HepG2 (cell line): ENCODE measurements around the gene GP9. TPM values are rescaled to one million over a fixed set of nuclear protein-coding genes. Genes with fewer than 3 reads are reported as not detected.
A peak's percentile ranks its signal among the peaks of the same experiment; 100 is the strongest.

ENCODE experiments used
- ATF4 ChIP-seq, 2 experiments: fragments of 450-650 bp in 1 of 2; sonication (generic) in 1 of 2; formaldehyde crosslinking; IDR thresholded peaks; 2 replicates each; pipeline versions ENCODE4 v1.5.0 to v1.8.0; 2020 to 2022; ENCODE audit warnings: mild to moderate bottlenecking in 1 of 2, missing genetic modification reagents in 1 of 2
- E2F1 ChIP-seq: sonication (generic); formaldehyde crosslinking; IDR thresholded peaks from 2 replicates; pipeline ENCODE4 v1.5.0; 2020; ENCODE audit warnings: missing genetic modification reagents
- JUN ChIP-seq: sonication (generic); formaldehyde crosslinking; IDR thresholded peaks from 2 replicates; pipeline ENCODE4 v1.4.0; 2020; ENCODE audit warnings: mild to moderate bottlenecking, missing genetic modification reagents
- KDM4B ChIP-seq: sonication (generic); formaldehyde crosslinking; IDR thresholded peaks from 2 replicates; pipeline ENCODE4 v1.4.0; 2020; ENCODE audit warnings: missing genetic modification reagents
- KLF11 ChIP-seq: IDR thresholded peaks from 2 replicates; pipeline ENCODE4 v1.6.1; 2016; ENCODE audit warnings: missing compliant biosample characterization
- KLF16 ChIP-seq, 2 experiments: sonication (generic) in 1 of 2; formaldehyde crosslinking in 1 of 2; IDR thresholded peaks; 2 replicates each; pipeline versions ENCODE4 v1.6.1 to v1.8.0; 2016 to 2023; ENCODE audit warnings: missing genetic modification reagents in 2 of 2, missing compliant biosample characterization in 1 of 2
- PAF1 ChIP-seq: IDR thresholded peaks from 2 replicates; pipeline ENCODE4 v1.6.1; 2016; ENCODE audit warnings: missing genetic modification reagents, missing compliant biosample characterization
- PAXIP1 ChIP-seq: sonication (generic); formaldehyde crosslinking; conservative IDR thresholded peaks from 2 replicates; pipeline ENCODE4 v1.4.0; 2020; ENCODE audit warnings: mild to moderate bottlenecking, missing genetic modification reagents, moderate library complexity
- PHF5A ChIP-seq: IDR thresholded peaks from one replicate; pipeline ENCODE4 v1.6.1; 2018; ENCODE audit warnings: low read depth, missing genetic modification reagents; ENCODE audit not compliant: unreplicated experiment
- SOX13 ChIP-seq, 3 experiments: fragments of 450-650 bp in 1 of 3; sonication (generic) in 1 of 3; formaldehyde crosslinking in 1 of 3; IDR thresholded peaks in 2 of 3; conservative IDR thresholded peaks in 1 of 3; 2 replicates each; pipeline versions ENCODE4 v1.5.0 to v1.6.1; 2016 to 2020; ENCODE audit warnings: antibody characterized with exemption in 1 of 3, mild to moderate bottlenecking in 1 of 3, missing compliant biosample characterization in 1 of 3, missing genetic modification reagents in 1 of 3, moderate library complexity in 1 of 3
- TCF12 ChIP-seq, 2 experiments: fragments of 450-650 bp in 1 of 2; sonication (generic) in 1 of 2; formaldehyde crosslinking in 1 of 2; IDR thresholded peaks; 2 replicates each; pipeline versions ENCODE4 v1.6.1 to v1.8.0; 2017 to 2022; ENCODE audit warnings: antibody characterized with exemption in 1 of 2, mild to moderate bottlenecking in 1 of 2, missing genetic modification reagents in 1 of 2, moderate library complexity in 1 of 2
- ZNF251 ChIP-seq: sonication (generic); formaldehyde crosslinking; IDR thresholded peaks from 2 replicates; pipeline ENCODE4 v1.9.0; 2021; ENCODE audit warnings: mild to moderate bottlenecking, missing genetic modification reagents
- ZNF335 ChIP-seq: sonication (generic); formaldehyde crosslinking; IDR thresholded peaks from 2 replicates; pipeline ENCODE4 v1.4.0; 2020; ENCODE audit warnings: missing genetic modification reagents
- ZNF496 ChIP-seq: sonication (generic); formaldehyde crosslinking; IDR thresholded peaks from 2 replicates; pipeline ENCODE4 v1.8.1; 2023; ENCODE audit warnings: mild to moderate bottlenecking, moderate library complexity, missing genetic modification reagents; ENCODE audit not compliant: insufficient replicate concordance
- polyA plus RNA-seq, 8 experiments: library from polyadenylated mRNA; depleted of rRNA in 3 of 8; stranded (reverse) in 7 of 8; unstranded in 1 of 8; fragments of >200 nt; fragmentation: Illumina TruSeq in 4 of 8; extraction: Trizol in 4 of 8; gene quantifications; 2 replicates each; pipeline versions ENCODE4 v1.2.1 to v1.2.3, GENCODE V29; 2011 to 2016; ENCODE audit warnings: low read depth in 4 of 8, missing spikeins in 1 of 8, mixed read lengths in 1 of 8; ENCODE audit not compliant: insufficient read depth in 1 of 8
- total RNA-seq, 5 experiments: library from RNA; depleted of rRNA; stranded (reverse); fragments of >200 nt; fragmentation: Illumina TruSeq; extraction: Trizol; gene quantifications; 2 replicates each; pipeline ENCODE4 v1.2.3, GENCODE V29; 2016; ENCODE audit warnings: low read depth in 1 of 5

Gene GP9
- total and polyA plus RNA-seq, 2 of the 13 experiments (the other 11 are each of a cell fraction or from before 2014, with no cell fraction given) = not detected

- no peak for TF ChIP-seq ATF4 (CRISPR knock-in tag; IDR thresholded peaks at IDR 0.05)
- TF ChIP-seq SOX13 (IDR thresholded peaks at IDR 0.05) = no peak
- no peak for TF ChIP-seq SOX13 (CRISPR knock-in tag; conservative IDR thresholded peaks at IDR 0.05 in 1 of 2, IDR thresholded peaks at IDR 0.05 in 1 of 2)
- 0 out of 2 replicates have a peak, but pooled peaks have one; percentile 23 for TF ChIP-seq PAXIP1 (CRISPR knock-in tag)
- TF ChIP-seq E2F1 (CRISPR knock-in tag) = no peak
- no peak for TF ChIP-seq KDM4B (CRISPR knock-in tag)
- TF ChIP-seq JUN = no peak
- TF ChIP-seq ZNF496 (CRISPR knock-in tag) = no peak
- TF ChIP-seq ZNF335 (CRISPR knock-in tag) = no peak
- no peak for TF ChIP-seq ZNF251 (CRISPR knock-in tag)
- TF ChIP-seq KLF11 = no peak
- no peak for TF ChIP-seq PAF1 (CRISPR knock-in tag)
- TF ChIP-seq TCF12 (IDR thresholded peaks at IDR 0.05) = no peak
- no peak for TF ChIP-seq TCF12 (CRISPR knock-in tag; IDR thresholded peaks at IDR 0.05)
- TF ChIP-seq PHF5A (CRISPR knock-in tag) = no peak
- no peak for TF ChIP-seq KLF16 (CRISPR knock-in tag; IDR thresholded peaks at IDR 0.05)
Measured at GRCh38 chr3:129035360-129036221, 25.0 kb upstream of the GP9 start (continued).
